Measurements from ENCODE around the gene CHAMP1. TPM values are rescaled to one million over a fixed set of nuclear protein-coding genes. Genes with fewer than 3 reads are reported as not detected.

Gene CHAMP1
- total RNA-seq, 2 donors from 2014 or later: 34.6 to 36.1 TPM

DNA sequence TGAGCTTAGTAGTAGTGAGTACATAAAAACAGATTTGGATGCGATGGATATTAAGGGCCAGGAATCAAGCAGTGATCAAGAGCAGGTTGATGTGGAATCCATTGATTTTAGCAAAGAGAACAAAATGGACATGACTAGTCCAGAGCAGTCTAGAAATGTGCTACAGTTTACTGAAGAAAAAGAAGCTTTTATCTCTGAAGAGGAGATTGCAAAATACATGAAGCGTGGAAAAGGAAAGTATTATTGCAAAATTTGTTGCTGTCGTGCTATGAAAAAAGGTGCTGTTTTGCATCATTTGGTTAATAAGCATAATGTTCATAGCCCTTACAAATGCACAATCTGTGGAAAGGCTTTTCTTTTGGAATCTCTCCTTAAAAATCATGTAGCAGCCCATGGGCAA, 11.4 kb downstream of the CHAMP1 start:
- Histone ChIP-seq H3K9me3 (ENCODE audit: control insufficient read depth, low read length) (no peaks in the 10 kb centered on the region), H3K27me3 (ENCODE audit: control insufficient read depth, insufficient read depth, low read length, poor library complexity, severe bottlenecking) (no peaks in the 10 kb centered on the region), H3K9ac (ENCODE audit: extremely low read depth, low read length, poor library complexity, severe bottlenecking) (no peak overlapping the region), H3K4me3 (ENCODE audit: low read length) (no peak overlapping the region), H3K4me1 (ENCODE audit: control insufficient read depth, insufficient read depth, low read length) (peaks cover 2% of the 10 kb centered on the region), H3K36me3 (ENCODE audit: control insufficient read depth, insufficient read depth, low read length) (peaks cover 74% of the 10 kb centered on the region), H3K27ac (ENCODE audit: low read depth, low read length) (no peak overlapping the region)
- Mint-ChIP-seq H3K9me3 (no peaks in the 10 kb centered on the region), H3K4me3 (no peak overlapping the region), H3K36me3 (ENCODE audit: low read depth) (peaks cover 60% of the 10 kb centered on the region), H3K4me1 (peaks cover 15% of the 10 kb centered on the region), H3K27ac (no peak overlapping the region), H3K27me3 (ENCODE audit: insufficient read depth) (no peaks in the 10 kb centered on the region)
- TF ChIP-seq, protein P1, sequence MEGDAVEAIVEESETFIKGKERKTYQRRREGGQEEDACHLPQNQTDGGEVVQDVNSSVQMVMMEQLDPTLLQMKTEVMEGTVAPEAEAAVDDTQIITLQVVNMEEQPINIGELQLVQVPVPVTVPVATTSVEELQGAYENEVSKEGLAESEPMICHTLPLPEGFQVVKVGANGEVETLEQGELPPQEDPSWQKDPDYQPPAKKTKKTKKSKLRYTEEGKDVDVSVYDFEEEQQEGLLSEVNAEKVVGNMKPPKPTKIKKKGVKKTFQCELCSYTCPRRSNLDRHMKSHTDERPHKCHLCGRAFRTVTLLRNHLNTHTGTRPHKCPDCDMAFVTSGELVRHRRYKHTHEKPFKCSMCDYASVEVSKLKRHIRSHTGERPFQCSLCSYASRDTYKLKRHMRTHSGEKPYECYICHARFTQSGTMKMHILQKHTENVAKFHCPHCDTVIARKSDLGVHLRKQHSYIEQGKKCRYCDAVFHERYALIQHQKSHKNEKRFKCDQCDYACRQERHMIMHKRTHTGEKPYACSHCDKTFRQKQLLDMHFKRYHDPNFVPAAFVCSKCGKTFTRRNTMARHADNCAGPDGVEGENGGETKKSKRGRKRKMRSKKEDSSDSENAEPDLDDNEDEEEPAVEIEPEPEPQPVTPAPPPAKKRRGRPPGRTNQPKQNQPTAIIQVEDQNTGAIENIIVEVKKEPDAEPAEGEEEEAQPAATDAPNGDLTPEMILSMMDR (conservative IDR thresholded peaks at IDR 0.05): no peak
- WGBS, 2 experiments (ENCODE audit: insufficient coverage in 1 of 2, insufficient read length in 1 of 2): 91 to 94% methylated on average over 3 of the region's 3 CpGs
- no peak for DNase-seq

DNA sequence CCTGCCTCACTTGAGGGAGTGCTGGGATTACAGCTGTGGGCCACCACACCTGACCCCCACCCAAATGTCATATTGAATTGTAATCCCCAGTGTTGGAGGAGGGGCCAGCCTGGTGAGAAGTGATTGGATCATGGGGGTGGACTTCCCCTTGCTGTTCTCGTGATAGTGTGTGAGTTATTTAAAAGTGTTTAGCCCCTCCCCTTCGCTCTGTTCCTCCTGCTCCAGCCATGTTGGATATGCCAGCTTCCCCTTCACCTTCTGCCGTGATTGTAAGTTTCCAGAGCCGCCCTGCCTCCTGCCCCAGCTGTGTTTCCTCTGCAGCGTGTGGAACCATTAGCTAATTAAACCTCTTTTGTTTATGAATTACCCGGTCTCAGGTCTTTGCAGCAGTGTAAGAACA, 13.7 kb downstream of the CHAMP1 start:
- no peak for DNase-seq
- Mint-ChIP-seq H3K36me3 (ENCODE audit: low read depth) (peaks cover 41% of the 10 kb centered on the region), H3K27ac (peak overlapping the region; percentile 29), H3K4me3 (no peak overlapping the region), H3K9me3 (no peaks in the 10 kb centered on the region), H3K4me1 (peaks cover 16% of the 10 kb centered on the region), H3K27me3 (ENCODE audit: insufficient read depth) (no peaks in the 10 kb centered on the region)
- H3K9ac ChIP-seq (ENCODE audit: extremely low read depth, low read length, poor library complexity, severe bottlenecking): no peak overlapping the region
- H3K27me3 ChIP-seq (ENCODE audit: control insufficient read depth, insufficient read depth, low read length, poor library complexity, severe bottlenecking): no peaks in the 10 kb centered on the region
- H3K9me3 ChIP-seq (ENCODE audit: control insufficient read depth, low read length): no peaks in the 10 kb centered on the region
- TF ChIP-seq, protein P1 (conservative IDR thresholded peaks at IDR 0.05): no peak
- H3K4me3 ChIP-seq (ENCODE audit: low read length): no peak overlapping the region
- WGBS, 2 experiments (ENCODE audit: insufficient coverage in 1 of 2, insufficient read length in 1 of 2): 88 to 91% methylated on average over 5 to 6 of the region's 6 CpGs
- peaks cover 2% of the 10 kb centered on the region for H3K4me1 ChIP-seq (ENCODE audit: control insufficient read depth, insufficient read depth, low read length)
- no peak overlapping the region for H3K27ac ChIP-seq (ENCODE audit: low read depth, low read length)
- H3K36me3 ChIP-seq (ENCODE audit: control insufficient read depth, insufficient read depth, low read length): peaks cover 53% of the 10 kb centered on the region

DNA sequence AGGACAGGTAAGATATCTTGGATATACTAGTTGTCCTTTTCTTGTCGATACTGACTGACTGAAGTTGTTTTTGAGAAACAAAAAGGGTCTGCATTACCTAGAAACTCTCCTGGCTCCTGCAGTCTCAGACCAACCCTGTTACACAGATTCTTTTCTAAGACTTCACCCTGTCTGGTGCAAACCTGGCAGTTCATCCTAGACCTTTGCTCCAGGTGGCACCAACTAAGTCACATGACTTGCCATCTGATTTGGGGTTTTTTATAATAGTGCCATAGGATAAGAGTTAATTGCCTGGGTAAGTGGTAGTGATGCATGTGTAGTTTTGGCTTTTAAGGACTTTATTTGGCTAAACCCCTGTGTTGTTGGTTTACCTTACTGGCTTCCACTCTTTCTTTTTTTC, 14.3 kb downstream of the CHAMP1 start:
- no peaks in the 10 kb centered on the region for H3K9me3 ChIP-seq (ENCODE audit: control insufficient read depth, low read length)
- H3K9ac ChIP-seq (ENCODE audit: extremely low read depth, low read length, poor library complexity, severe bottlenecking): no peak overlapping the region
- TF ChIP-seq, protein P1 (conservative IDR thresholded peaks at IDR 0.05): no peak
- no peak overlapping the region for H3K4me3 ChIP-seq (ENCODE audit: low read length)
- Mint-ChIP-seq H3K36me3 (ENCODE audit: low read depth) (peaks cover 36% of the 10 kb centered on the region), H3K27ac (no peak overlapping the region), H3K4me3 (no peak overlapping the region), H3K27me3 (ENCODE audit: insufficient read depth) (no peaks in the 10 kb centered on the region), H3K4me1 (peaks cover 22% of the 10 kb centered on the region), H3K9me3 (no peaks in the 10 kb centered on the region)
- WGBS, 2 experiments (ENCODE audit: insufficient coverage in 1 of 2, insufficient read length in 1 of 2): 90 to 94% methylated on average over 1 of the region's 1 CpG
- H3K4me1 ChIP-seq (ENCODE audit: control insufficient read depth, insufficient read depth, low read length): peaks cover 3% of the 10 kb centered on the region
- H3K27ac ChIP-seq (ENCODE audit: low read depth, low read length): no peak overlapping the region
- H3K36me3 ChIP-seq (ENCODE audit: control insufficient read depth, insufficient read depth, low read length): peaks cover 48% of the 10 kb centered on the region
- H3K27me3 ChIP-seq (ENCODE audit: control insufficient read depth, insufficient read depth, low read length, poor library complexity, severe bottlenecking): no peaks in the 10 kb centered on the region
- DNase-seq: no peak
